RWPE2 (cell line): ENCODE results near the gene PAXIP1.
A peak's percentile ranks its signal among the peaks of the same experiment; 100 is the strongest.

Source experiments
- ATAC-seq: fragments of 200-7000 bp; cut with Tn5 transposase; 3 replicates; pipeline ENCODE4 v1.9.1; 2021; ENCODE audit warnings: low read depth
- DNase-seq: peaks from one replicate; pipeline ENCODE4 v3.0.0-alpha.2; 2020; ENCODE audit warnings: low spot score
- H3K27ac ChIP-seq: fragments of 450-650 bp; 2 replicates; pipeline ENCODE4 v1.5.1; 2017; ENCODE audit warnings: mild to moderate bottlenecking; ENCODE audit not compliant: poor library complexity, severe bottlenecking
- H3K27me3 ChIP-seq: fragments of 250-450 bp; sonication (Bioruptor Pico); 2 replicates; pipeline ENCODE4 v1.5.1; 2021; ENCODE audit warnings: mild to moderate bottlenecking, moderate library complexity; ENCODE audit not compliant: insufficient read depth, poor library complexity, severe bottlenecking
- H3K36me3 ChIP-seq: fragments of 250-450 bp; sonication (Bioruptor Pico); 2 replicates; pipeline ENCODE4 v1.5.1; 2020; ENCODE audit warnings: low read depth, mild to moderate bottlenecking, moderate library complexity
- H3K4me1 ChIP-seq: fragments of 250-450 bp; sonication (Bioruptor Pico); 2 replicates; pipeline ENCODE4 v1.5.1; 2021; ENCODE audit warnings: mild to moderate bottlenecking, moderate library complexity; ENCODE audit not compliant: insufficient read depth, poor library complexity, severe bottlenecking
- H3K4me3 ChIP-seq: fragments of 250-450 bp; sonication (Bioruptor Pico); 2 replicates; pipeline ENCODE4 v1.5.1; 2021; ENCODE audit warnings: mild to moderate bottlenecking, moderate library complexity; ENCODE audit not compliant: severe bottlenecking
- H3K9me3 ChIP-seq: fragments of 250-450 bp; sonication (Bioruptor Pico); 2 replicates; pipeline ENCODE4 v1.5.1; 2021; ENCODE audit warnings: mild to moderate bottlenecking, moderate library complexity; ENCODE audit not compliant: severe bottlenecking
- CTCF ChIP-seq: fragments of 450-650 bp; IDR thresholded peaks from one replicate; pipeline ENCODE4 v1.5.1; 2017; ENCODE audit warnings: mild to moderate bottlenecking, moderate library complexity; ENCODE audit not compliant: poor library complexity, severe bottlenecking

PAXIP1 gene

GRCh38 chr7:154919344-154920225, 83.3 kb downstream of the PAXIP1 start:
- Histone ChIP-seq H3K27me3 (no peaks in the 10 kb centered on the region), H3K36me3 (no peaks in the 10 kb centered on the region), H3K27ac (no peak overlapping the region), H3K4me1 (no peaks in the 10 kb centered on the region), H3K9me3 (no peaks in the 10 kb centered on the region), H3K4me3 (no peak overlapping the region)
- peak; percentile 60; the same call in 2 of the 3 replicates for ATAC-seq
- TF ChIP-seq CTCF = no peak
- DNase-seq = no peak

GRCh38 chr7:154918741-154919140, 84.2 kb downstream of the PAXIP1 start:
- DNase-seq (no peak), ATAC-seq (no peak)
- H3K36me3 ChIP-seq = no peaks in the 10 kb centered on the region
- H3K4me3 ChIP-seq = no peak overlapping the region
- no peak for TF ChIP-seq CTCF
- H3K27ac ChIP-seq = no peak overlapping the region
- H3K9me3 ChIP-seq = no peaks in the 10 kb centered on the region
- H3K4me1 ChIP-seq = no peaks in the 10 kb centered on the region
- no peaks in the 10 kb centered on the region for H3K27me3 ChIP-seq

GRCh38 chr7:154918266-154918665, 84.7 kb downstream of the PAXIP1 start:
- H3K36me3 ChIP-seq = no peaks in the 10 kb centered on the region
- no peak for TF ChIP-seq CTCF
- no peak overlapping the region for H3K27ac ChIP-seq

GRCh38 chr7:154917808-154918160, 85.1 kb downstream of the PAXIP1 start:
- no peak for TF ChIP-seq CTCF
- no peak for DNase-seq
- H3K4me1 ChIP-seq = no peaks in the 10 kb centered on the region
- H3K27me3 ChIP-seq = no peaks in the 10 kb centered on the region
- no peaks in the 10 kb centered on the region for H3K36me3 ChIP-seq
- no peak for ATAC-seq
- no peaks in the 10 kb centered on the region for H3K9me3 ChIP-seq
- H3K27ac ChIP-seq = no peak overlapping the region
- no peak overlapping the region for H3K4me3 ChIP-seq

More at GRCh38 chr7:154918266-154918665, 84.7 kb downstream of the PAXIP1 start:
- no peaks in the 10 kb centered on the region for H3K9me3 ChIP-seq
- ATAC-seq (no peak), DNase-seq (no peak)
- H3K4me3 ChIP-seq = no peak overlapping the region
- no peaks in the 10 kb centered on the region for H3K4me1 ChIP-seq
- no peaks in the 10 kb centered on the region for H3K27me3 ChIP-seq
